NCI-H2196 (cell line): ENCODE results near the gene GTF2A1L.
"Not testable (repeated sequence)": the region's sequence is repeated elsewhere in the genome, so short reads cannot be mapped to it uniquely, and the experiment has no call there.

Source experiments
- DNase-seq: peaks from one replicate; lab custom pipeline; 2025; ENCODE audit not compliant: unreplicated experiment; lab: John Stamatoyannopoulos, UW

The GTF2A1L gene

GRCh38 chr2:48607307-48608014 is 10.2 kb upstream of the GTF2A1L start:
- DNase-seq = no peak

DNA sequence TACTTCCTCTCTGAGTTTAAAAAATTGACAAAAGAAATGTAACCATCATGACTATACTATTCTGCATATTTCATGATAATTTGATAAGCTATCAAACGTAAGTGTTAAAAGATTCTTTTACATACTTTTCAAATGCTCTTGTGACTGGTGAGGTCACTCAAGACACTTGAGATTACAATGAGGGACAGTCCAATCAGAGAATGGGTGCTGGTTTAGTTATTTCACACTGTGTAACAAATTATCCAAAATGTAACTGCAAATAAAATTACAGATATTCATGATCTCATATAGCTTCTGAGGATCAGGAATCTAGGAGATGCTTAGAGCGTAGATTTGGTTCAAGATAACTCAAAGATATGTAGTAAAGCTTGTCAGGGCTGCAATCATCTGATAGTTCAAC is 4.4 kb upstream of the GTF2A1L start:
- DNase-seq = no peak

- DNase-seq = not testable (repeated sequence)
Measured at GRCh38 chr2:48614581-48614980, 3.1 kb upstream of the GTF2A1L start.

- DNase-seq = no peak
Measured at GRCh38 chr2:48619526-48619925, 1.9 kb downstream of the GTF2A1L start.

DNA sequence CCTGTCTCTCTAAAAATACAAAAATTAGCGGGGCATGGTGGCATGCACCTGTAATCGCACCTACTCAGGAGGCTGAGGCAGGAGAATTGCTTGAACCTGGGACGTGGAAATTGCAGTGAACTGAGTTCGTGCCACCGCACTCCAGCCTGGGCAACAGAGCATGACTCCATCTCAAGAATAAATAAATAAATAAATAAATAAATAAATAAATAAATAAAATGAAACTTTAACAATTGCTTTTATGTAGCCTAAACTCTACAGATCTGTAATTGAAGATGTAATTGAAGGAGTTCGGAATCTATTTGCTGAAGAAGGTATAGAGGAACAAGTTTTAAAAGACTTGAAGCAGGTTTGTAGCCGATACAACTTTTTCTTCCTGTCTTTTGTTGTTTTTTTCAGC is 2.9 kb downstream of the GTF2A1L start:
- no peak for DNase-seq

- not testable (repeated sequence) for DNase-seq
Measured at GRCh38 chr2:48622691-48623090, 5.0 kb downstream of the GTF2A1L start.

DNA sequence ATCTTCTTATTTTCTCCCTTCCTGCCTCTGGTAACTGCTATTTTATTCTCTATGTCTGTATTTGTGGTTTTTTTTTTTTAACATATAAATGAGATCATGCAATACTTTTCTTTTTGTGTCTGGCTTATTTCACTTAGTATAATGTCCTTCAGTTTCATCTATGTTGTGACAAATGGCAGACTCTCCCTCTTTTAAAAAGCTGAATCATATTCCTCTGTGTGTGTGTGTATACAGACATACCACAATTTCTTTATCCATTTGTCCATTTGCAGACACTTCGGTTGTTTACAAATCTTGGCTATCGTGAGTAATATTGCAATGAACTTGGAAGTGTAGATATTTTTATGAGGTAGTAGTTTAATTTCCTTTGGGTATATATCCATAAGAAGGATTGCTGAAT is 7.0 kb downstream of the GTF2A1L start:
- no peak for DNase-seq

DNA sequence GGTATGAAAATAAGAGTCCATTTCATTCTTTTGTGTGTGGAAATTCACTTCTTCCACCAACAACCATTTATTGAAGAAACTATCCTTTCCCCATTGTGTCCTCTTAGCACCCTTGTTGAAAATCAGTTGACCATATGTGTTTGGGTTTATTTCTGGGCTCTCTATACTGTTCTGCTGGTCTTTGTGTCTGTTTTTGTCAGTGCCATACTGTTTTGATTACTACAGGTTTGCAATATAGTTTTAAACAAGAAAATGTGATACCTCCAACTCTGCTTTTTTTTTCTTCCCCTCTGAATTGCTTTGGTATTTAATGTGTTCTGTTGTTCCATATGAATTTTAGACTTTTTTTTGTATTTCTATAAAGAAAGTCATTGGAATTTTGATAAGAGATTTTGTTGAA is 8.4 kb downstream of the GTF2A1L start:
- DNase-seq = no peak

DNA sequence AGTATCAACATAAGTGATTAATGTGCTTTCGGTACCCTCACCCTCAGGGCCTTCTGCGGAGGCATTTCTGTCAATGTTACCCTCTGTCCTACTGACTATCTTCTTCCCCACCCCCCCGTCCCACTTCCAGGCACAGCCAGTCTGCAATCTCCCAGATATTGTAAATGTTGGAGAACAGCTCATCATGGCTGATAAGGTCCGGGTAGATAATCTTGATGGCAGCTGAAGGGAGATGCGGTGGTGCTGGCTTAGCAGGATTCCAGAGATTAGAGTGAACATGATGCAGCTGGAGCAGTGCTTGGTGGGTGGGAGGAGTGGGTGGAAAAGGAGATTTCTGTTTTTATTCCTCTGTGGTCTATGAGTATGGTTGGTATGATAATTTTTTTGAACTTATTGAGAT is 15.5 kb downstream of the GTF2A1L start:
- DNase-seq = no peak

DNA sequence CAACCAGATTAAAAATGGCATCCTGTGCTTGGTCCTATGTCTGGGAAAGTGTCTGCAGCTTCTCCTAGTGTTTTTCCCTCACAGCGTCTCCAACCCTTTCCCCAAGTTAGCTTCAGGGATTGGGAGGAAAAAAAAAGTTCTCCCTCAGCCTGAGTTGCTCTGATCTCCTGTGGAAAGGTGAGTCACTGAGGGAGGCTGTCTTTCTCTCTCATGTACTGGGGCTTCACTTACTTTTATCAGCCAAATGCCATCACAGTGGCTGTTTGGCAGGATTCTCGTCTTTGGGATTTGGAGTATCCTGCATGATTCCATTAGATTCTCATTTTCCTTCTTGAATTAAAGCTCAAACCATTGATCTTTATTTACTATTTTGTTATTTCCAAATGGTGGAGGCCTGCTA is 18.1 kb downstream of the GTF2A1L start:
- no peak for DNase-seq

DNA sequence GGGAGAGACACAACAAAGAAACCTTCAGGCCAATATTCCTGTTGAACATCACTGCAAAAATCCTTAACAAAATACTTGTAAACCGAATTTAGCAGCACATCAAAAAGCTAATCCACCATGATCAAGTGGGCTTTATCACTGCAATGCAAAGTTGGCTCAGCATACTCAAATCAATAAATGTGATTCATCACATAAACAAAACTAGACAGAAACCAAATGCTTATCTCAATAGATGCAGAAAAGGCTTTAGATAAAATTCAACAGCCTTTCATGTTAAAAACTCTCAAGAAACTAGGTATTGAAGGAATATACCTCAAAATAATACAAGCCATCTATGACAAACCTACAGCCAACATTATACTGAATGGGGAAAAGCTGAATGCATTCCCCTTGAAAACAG is 20.6 kb downstream of the GTF2A1L start:
- no peak for DNase-seq

DNA sequence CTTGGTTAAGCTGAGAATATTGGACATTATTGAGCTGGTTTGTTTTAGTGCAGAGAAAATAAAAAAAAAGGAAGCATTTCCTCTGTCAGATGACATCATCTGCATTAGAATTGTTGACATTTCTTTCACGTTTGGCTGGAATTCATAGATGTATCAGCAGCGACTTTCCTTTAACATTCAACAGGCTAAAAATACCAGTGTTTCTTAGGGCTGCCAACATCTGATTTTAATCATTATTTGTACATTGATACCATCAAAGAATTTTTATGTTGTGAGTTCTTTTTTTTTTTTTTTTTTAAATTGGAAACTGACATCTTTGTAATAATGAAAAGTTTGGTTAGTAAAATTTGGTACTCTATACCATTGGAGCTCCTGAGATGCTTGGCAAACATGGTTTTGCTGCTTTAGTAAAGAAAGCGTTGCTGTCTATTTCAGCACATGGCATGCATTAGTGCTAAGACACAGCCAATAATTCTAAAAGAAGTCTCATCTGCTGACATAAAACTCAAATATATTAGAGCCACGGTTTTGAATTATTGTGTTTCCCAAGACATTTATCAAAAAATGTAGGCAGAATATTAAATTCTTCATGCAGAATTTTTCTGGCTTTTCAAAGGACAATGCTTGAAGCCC is 33.6 kb downstream of the GTF2A1L start:
- no peak for DNase-seq

DNA sequence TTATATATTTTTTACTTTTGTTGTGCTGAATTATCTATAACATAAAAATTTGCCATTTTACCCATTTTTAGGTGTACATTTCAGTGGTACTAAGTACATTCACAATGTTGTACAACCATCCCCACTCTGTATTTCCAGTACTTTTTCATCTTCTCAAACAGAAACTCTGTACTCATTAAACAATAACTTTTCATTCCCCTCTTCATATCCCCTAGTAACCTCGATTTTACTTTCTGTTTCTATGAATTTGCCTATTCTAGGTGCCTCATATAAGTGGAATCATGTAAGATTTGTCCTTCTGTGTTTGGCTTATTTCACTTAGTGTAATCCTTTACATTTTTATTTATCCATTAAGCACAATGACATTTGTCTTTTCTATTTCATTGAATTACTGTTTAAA is 51.3 kb downstream of the GTF2A1L start:
- DNase-seq = no peak

- DNase-seq = no peak
Measured at GRCh38 chr2:48673581-48673980, 55.9 kb downstream of the GTF2A1L start.

DNA sequence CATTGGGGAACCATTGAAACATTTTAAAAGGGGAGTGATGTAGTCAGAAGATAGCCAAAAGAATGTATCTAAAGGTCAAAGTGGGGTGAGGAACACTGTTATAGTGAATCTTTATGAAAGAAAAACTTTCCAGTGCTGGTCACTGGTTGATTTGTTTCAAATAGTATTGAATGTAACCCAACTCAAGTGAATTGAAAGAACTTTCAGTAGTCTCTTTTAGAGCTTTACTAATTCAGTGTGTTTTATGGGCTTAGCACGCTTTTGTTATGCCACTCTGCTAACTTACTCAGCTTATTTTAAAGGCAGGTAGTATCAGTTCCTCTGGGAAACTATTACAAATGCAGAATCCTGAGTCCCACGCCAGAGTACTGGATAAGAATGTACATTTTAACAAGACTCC is 57.3 kb downstream of the GTF2A1L start:
- no peak for DNase-seq

GRCh38 chr2:48677450-48677849 is 59.8 kb downstream of the GTF2A1L start:
- DNase-seq = no peak

DNA sequence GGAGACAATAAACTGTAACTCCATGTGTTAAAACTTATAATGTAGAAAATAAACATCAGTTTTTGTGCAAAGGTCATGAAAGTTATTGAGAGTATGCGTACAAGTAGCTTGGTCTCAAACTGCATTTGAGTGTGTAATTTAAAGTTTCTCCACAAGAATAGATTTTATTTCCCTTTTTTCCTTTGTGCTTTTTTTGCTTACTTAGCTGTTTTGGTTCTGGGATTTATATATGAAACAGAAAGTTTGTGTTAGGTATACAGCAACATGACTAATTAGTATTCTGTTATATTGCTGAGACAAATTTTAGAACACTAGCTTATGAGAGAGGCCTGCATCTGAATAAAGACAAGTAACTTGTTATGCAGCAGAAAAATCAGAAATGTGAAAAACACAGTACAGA is 67.5 kb downstream of the GTF2A1L start:
- no peak for DNase-seq

GRCh38 chr2:48691935-48692691 is 74.5 kb downstream of the GTF2A1L start:
- no peak for DNase-seq

DNA sequence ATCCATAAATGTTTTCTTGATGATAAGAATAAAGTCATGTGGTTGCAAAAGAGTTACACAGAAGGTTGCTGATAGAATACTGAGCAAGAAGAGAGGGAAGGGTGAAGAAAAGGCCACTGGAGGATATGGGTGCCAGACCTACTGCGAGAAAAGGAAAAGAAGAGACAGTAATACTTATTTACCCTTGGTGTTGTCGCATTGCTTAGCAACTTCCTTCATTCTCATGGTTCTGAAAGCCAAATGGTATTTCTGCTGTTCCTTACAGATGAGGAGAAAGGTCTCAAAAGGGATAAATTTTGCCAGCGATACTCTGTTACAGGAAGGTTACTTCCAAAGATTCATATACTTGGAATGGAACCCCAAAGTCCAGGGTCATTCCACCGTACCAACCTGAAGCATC is 75.4 kb downstream of the GTF2A1L start:
- no peak for DNase-seq

GRCh38 chr2:48693645-48694044 is 76.0 kb downstream of the GTF2A1L start:
- no peak for DNase-seq

DNA sequence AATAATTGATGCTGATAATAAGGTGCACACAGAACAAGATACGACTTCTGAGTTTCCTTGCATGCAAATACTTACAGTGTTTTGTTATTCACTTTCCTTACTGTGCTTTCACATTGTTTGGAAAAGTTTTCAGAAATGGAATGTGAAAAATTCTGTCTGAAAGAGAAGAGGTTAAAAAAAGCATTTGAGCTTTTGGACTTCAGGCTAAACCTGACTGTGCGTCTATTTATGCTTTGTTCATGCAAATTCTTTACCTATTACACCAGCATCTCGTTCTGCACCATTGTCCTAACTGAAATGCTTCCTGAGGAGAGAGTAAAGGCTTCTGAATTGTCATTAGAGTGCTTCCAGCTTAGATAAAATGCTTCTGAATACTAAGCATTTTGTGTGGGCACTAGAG is 76.5 kb downstream of the GTF2A1L start:
- DNase-seq = no peak

GRCh38 chr2:48695991-48696390 is 78.3 kb downstream of the GTF2A1L start:
- no peak for DNase-seq
